GM18873 (cell line): ENCODE data around the gene ABCA12.

Source experiments
- ATAC-seq: cut with Tn5 transposase; IDR thresholded peaks from one replicate; pipeline ENCODE4 v1.9.1; 2021; ENCODE audit warnings: mild to moderate bottlenecking, moderate library complexity, moderate number of reproducible peaks; ENCODE audit not compliant: unreplicated experiment, low FRiP score

Gene ABCA12

DNA sequence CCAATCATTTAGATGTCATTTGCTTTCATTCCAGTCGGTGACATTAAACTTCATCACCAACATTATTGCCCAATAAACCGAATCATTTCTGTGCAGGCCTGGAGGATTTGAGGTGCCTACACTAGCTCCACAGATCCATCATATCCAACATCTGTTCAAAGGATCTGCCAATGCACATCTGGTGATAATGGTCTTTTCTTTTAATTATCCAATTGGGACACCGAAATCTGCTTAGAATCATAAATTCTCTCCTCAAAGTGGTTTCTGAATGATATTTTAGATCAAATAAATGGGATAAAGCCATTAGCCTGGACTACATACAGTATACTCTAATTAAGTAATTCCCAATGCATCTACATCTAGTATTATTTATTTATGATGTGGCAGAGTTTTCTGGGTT lies 85.6 kb downstream of the ABCA12 start:
- ATAC-seq, result no peak

DNA sequence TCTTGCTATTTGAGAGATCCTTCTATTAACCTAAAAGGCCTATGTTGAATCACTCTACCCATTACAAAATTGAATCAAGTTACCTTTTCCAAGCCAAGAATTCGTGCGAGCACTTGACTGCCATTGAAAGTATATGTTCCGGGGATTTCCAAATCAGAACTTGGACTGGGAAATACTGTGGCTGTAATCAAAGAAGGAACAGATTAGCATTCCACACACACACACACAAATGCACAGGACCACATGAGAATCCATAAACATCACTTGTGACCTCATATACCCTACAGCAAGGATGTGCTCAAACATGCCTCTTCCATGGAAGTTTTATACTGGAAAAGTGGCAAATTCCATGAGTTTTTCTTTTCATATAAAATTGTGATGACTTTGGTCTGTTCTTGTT lies 86.0 kb downstream of the ABCA12 start:
- no peak for ATAC-seq

DNA sequence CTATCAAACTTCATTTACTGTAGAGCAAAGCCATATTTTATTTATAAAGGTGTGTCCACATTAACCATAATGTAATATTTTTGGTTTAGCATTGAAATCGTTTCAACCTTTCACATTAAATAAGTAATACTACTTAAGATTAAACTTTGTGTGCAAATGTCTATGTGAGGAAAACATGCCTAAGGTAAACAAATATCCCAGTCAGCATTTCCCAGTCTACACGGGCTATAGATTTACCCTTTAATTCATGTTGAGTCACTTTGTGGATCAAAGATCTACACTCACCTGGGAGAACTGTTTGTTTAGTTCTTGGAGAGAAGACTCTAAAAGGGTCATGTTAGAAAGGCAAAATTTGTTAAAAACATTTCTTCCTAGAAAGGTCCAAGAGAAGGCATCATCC lies 89.1 kb downstream of the ABCA12 start:
- ATAC-seq, result no peak

DNA sequence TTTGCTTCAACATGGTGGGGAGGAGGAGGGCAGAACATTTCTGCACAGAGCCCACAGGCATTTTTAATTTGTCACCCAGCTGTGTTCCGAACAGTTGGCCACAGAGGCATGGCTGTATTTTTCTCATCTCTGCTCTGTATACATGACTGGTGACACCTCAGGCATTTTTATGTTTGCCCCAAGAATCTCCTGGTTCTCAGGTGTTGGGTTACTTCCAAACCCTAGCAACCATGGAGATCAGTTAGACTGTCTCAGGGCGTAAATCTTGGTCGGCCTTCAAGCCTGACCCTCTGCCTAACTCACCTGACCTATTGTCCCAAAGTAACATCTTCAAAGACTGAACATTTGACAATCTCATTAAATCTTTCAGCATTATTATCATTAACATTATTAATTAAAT lies 100.0 kb downstream of the ABCA12 start:
- no peak for ATAC-seq

DNA sequence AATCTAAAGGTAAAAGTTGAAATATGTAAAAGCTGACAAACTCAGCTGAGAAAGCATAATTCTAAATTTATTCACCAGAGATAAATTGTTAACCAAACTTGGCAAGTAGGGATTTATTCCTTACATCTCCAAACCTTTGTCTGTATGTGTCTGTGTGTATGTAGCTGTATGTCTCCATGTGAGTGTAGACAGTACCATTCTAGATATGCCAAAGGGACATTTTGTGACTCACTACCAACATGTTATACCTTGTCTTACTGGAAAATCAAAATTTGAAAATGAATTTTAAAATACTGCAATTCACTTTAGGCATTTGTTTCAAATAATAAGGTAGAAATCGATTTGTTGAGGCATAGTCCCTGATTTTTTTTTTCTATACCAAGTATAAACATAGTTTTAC lies 102.1 kb downstream of the ABCA12 start:
- ATAC-seq, result no peak

DNA sequence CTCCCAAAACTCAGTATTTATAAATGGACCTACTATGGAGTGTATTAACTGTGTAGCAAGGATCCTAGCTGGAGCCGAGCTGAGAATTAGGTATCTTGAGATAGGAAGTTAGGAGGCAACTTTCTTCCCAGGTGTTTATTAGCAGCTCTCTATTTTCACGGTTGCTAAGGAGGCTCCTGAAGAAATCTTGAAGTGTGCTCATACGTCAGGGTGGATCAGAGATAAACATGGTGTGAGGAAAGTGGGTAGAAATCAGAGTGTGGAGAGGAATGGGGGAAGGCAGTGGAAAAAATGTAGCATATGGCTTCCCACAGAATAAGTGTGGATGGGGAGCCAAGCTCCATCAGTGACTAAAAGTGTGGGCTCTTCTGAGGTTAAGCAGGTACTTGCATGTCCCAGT lies 104.3 kb downstream of the ABCA12 start:
- ATAC-seq, result no peak

DNA sequence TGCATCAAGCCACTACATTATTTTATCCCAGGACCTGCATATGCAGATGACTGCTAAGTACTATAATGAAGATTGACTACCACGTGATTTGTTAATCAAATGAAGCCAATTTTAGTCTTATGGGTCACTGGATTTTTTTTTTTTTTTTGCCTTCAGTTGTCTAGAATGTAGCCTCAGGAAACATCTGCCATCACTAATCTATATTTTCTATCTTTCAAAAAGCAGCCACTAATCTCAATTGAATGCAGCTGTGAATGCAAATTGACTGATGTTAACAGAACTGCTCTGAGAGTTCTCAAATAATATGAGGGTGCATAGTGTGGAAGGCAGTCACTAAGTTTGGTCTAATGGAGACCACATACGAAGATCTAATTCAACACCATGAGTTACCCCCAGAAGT lies 106.3 kb downstream of the ABCA12 start:
- no peak for ATAC-seq

DNA sequence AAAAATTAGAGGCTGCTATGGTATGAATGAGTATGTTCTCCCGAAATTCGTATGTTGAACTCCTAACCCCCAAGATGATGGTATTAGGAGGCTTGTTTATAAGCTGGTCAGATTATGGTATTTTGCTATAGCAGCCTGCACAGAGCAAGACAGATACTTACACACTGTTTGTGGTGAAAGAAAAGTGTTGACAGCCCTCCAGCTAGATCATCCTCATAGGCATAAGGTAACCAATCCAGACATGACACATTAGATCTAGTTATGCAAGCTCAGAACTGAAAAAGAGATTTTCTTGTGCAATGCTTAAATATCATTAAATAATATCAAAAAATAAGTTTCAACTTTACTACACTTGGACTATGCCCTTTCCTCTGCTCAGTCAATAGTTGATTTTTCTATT lies 107.1 kb downstream of the ABCA12 start:
- ATAC-seq, result no peak

DNA sequence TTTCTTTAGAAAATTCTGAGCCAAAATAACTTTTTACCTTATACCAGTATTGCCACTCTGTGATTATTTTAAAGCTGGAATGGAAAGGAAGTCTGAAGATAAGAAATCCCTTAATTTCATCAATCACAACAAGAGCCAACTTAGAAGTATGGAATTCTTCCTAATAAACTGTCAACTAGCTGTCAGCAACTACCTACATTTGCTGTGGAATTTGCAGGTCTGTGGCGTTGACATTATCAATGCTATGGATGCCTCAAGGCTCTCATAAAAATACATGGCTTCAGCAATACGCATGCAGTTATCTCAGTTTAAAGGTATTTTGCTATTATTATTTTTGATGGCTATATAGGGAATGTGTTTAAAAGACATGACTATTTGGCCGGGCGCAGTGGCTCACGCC lies 108.5 kb downstream of the ABCA12 start:
- no peak for ATAC-seq

DNA sequence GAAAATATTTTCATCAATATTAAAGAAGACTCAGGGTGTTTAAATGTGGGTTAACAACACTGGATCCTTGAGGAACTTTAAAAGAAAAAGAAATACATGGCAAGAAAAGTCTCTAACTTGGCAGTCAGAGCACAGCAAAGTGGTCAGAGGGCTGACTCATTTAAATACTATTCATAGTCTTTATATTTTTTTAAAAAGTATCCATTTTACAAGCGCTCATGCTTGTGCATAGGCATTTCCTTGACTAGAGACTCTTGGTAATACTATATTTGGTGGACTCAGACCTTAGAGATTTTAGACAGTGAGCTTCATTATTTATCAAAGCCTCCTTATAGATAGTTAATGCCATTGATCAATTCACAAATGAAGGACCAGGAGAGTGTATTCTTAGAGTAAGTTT lies 110.2 kb downstream of the ABCA12 start:
- ATAC-seq, result no peak

DNA sequence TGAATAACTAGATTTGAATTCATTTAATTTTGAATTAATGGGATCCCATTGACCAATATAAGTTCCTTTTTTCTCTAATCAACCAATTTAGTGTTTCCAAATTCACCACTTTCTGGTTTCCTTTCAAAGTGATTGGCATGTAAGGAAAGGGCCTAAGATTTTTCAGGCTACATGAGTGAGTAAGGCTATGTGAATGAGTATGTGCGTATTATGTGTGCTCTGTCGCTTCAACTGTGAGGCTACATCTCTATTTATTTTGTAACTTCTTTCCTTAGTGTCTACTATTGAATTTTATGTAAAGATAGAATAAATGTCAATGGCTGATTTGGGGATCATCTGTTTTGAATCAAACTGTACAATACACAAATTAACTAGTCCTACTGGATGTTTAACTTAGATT lies 110.6 kb downstream of the ABCA12 start:
- no peak for ATAC-seq

DNA sequence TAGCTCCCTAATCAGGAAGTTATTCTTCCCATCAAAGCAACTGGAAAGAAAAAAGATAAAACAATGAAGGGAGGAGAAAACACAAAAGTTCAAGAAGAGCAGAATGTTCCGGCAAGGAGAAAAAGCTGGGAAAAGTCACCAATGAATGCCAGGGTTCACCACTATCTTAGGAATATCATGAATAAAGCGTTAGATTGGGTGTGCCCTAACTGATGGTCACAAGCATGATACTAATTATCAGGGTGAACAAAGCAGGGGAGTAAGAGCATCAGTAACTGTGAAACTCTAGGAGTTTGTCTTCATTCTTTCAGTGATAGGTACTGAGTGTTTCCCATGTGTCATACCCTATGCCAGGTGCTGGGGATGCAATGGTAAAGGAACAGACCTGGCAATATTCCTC lies 115.5 kb downstream of the ABCA12 start:
- no peak for ATAC-seq

DNA sequence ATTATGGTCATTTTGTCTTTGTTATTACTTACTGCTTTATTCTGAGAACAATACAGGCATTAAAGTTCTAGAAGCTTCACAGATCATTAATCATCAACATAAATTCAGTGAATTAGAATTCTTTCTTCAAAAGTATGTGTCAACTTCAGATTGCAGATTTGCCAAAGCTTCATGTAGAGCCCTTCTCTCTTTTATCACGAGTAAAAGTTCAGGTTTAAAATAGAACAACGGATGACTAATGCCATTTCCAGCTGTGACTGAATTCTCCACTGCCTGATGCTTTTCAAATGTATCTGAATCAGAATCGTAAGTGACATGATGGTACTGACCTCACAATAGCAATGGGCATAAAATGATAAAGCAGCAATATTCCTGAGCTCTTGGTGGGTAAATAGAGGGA lies 116.0 kb downstream of the ABCA12 start:
- ATAC-seq, result no peak

DNA sequence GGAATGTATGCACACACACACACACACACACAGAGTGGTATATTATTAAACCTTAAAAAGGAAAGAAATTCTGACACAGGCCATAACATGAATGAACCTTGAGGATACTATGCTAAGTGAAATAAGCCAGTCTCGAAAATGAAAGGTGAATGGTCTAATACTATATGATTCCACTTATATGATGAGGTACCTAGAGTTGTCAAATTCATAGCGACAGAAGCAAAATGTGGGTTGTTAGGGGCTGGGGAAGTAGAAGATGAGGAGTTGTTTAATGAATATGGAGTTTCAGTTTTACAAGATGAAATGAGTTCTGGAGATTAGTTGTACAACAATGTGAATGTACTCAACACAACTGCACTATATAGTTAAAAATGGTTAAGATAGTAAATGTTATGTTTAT lies 118.1 kb downstream of the ABCA12 start:
- no peak for ATAC-seq

DNA sequence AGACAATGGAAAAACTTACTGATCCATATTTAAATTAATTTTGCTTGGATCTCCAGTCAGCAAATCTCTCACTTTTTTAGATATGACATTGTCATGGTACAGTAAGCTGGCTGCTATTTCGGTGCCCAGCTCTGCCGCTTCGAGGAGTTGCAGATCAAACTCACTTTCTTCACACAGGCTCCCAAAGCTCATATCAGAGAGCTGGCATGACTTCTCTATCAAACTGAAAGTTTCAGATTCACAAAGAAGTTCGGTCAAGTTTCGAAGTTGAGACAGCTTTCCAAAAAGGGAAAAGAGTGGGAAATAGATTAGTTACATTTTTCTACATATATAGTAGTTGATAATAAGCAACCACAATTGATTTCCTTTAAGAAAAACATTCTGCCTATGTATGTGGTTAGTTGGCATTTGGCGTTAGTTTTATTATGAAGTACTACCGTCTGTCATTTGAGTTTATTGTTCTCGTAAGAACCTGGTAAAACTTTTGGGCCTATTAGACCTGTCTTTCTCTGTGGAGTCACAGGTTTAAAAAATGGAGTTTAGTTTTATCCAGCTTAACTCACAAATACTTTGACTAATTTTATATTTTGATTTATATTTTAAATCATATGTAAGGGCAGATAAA lies 118.8 kb downstream of the ABCA12 start:
- ATAC-seq, result peak; percentile 48

DNA sequence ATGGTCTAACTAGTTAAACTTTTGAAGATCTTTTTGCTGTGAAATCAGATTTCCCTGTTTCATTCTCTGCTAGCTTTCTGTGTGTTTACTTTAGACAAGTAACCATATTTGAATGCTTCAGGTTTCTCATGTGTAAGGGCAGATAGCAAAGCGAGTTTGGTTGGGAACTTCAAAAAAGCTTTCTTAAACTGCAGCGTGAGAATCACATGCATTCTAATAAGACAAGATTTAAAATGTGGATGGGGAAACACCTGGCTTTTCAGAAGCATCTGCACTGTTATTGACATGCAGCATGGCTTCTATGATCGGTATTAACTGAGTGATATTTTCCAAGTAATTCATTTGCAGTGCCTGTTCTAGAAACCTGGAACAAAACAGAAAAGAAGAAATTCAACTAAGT lies 119.3 kb downstream of the ABCA12 start:
- no peak for ATAC-seq

DNA sequence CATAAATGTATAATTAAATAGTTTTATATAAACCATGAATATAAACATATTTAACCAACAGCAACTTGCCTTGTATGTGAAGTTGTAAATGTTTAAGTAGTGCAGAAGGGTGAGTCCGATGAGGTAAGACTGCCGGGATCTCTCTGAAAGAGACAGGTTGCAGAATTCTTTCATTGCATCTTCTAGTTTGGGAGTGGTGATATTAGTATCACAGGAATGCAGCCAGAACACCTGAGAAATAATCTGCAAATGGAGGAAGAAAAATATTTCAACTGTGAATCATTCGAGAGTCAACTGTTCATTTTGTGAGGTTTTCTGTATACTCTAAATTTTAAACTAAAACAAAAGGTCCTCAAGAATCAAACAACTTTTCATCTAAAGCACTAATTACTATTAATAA lies 123.0 kb downstream of the ABCA12 start:
- no peak for ATAC-seq

DNA sequence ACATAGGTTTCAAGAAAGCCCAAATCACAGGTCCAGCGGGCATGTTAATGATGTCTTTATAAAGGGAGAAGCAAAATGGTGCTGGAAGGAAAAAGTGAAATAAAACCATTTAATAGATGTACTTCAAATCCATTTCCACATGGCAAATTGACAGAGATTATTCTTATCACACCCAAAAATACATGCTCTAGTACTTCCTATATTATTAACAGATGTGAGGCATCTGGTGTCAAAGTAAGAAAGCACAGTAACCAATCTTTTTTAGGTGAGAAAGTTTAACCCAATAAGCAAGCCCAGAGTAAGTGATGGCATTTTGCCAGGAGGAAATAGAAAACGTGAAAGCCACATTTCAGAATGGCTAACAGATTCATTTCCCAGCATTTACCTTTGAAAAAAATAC lies 128.0 kb downstream of the ABCA12 start:
- ATAC-seq, result no peak

DNA sequence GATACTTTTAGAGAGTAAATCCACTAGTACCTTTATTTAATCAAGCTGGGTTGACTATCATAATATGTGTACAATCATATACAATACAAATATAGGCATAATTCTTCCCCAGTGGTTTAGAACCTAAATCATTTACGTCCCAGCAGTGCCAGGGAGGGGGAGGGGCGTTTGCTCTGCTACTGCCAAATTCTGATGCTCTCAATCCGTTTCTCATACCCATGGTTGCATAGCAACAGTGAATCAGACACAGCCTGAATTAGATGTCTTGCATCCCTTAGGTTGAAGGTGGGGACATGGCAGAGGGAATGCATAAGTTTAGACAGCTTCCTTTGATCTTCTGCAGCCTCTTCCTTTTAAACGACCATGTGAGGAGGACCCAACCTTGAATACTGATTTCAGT lies 135.4 kb downstream of the ABCA12 start:
- ATAC-seq, result no peak

DNA sequence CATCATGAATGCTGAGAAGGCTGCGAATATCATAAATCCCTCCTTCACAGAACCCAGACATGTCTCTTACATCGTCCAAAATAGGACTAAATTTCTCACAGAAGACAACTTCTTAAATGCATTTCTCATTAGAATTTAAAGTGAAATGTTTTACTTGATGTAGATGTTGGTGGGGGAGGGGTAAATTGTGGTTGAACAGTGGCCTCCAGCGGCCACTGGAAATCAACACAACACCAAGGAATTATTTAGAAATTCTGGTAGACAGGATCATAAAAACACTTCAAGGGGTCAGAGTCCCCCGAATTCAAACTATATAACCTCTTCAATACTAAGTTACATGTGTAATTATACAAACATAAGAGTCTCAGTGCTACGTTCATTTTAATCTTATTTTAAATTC lies 135.9 kb downstream of the ABCA12 start:
- no peak for ATAC-seq

DNA sequence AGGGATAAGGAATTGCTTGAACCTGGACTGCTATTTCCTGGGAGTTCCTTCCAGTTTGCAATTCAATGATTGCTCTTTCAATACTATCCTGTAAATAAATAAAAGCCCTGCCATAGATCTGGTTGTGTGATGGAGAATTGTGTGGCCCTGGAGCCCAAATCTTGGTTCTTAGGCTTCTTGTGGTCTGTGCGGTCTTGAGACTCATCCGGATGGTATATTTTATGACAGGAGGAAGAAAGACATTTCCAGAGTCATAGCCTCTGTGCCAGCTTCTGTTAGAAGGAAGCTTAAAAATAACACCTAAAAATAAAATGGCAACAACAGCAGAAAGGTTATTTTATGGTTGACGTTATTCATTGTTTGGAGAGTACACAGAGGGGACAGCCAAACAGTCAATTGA lies 137.7 kb downstream of the ABCA12 start:
- no peak for ATAC-seq

DNA sequence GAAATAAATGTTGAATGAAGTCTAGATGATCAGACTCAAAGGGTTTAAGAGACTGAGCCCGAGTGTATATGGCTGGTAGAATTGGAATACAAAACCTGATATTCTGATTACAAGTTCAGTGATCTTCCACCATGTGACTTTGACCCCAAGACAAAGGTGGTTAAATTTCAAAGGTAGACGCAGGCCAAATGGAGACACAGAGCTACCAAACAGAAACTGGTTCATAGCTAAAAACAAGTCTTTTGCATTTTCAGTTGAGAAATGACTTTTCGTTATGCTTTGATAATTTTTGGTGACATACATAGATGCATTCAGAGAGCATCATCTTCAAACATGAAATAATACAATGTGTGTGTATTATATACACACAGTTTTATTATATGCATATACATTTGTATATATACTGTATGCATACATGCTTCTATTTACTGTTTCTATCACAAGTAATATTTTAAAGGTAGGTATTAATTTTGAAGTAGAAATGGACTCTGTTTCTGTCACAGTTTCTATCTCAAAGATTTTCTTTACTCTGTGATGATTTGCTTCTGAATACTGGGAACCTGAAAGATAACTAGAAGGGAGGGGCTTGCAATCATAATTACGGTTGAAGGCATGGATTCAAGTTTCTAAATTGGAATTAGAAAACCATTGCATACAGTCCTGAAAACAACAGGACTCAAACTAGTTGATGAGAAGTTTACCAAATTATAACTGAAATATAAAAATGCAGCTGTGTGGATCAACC lies 142.3 kb downstream of the ABCA12 start:
- peak; percentile 96 for ATAC-seq
